HG03103 (cell line): ENCODE results near the gene HPSE2.

Experiments used
- ATAC-seq: cut with Tn5 transposase; IDR thresholded peaks from one replicate; pipeline ENCODE4 v1.9.1; 2021; ENCODE audit warnings: low read depth; ENCODE audit not compliant: unreplicated experiment

HPSE2 gene

DNA sequence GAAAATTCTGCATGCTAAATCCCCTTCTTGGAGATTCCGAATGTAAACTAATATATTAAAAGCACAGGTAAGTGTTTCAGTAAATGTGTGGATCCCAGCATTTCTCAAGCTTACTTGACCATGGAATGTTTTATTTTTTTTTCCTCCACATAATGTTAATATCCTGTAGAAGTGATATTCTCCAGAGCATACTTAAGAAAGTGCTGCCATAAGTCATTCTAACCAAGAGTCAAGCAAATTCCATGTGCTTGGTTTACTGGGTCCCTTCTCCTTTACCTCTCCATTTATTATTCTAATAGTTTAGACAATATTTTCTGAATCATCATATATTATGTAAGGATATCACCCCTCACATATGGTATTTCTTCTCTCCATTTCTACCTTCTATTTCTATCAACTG lies 522.1 kb downstream of the HPSE2 start:
- no peak for ATAC-seq

DNA sequence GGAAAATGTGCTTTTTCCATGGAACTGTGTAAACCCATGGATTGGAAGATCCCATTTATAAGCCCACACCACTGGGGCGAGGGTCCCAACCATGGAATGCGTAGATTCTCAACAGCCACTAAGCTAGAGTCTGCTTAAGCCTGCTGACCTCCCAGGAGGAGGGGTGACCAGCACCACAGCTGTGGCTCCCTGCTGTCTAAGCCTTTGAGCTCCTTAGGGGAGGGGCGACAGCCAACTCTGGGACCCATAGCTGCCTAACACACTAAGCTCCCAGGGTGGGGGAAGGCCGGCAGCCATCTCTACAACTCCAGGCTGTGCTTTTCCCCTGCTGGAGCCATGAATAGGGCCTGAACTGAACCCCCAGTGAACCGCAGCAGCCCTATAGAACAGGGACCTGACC lies 539.1 kb downstream of the HPSE2 start:
- ATAC-seq, result no peak

DNA sequence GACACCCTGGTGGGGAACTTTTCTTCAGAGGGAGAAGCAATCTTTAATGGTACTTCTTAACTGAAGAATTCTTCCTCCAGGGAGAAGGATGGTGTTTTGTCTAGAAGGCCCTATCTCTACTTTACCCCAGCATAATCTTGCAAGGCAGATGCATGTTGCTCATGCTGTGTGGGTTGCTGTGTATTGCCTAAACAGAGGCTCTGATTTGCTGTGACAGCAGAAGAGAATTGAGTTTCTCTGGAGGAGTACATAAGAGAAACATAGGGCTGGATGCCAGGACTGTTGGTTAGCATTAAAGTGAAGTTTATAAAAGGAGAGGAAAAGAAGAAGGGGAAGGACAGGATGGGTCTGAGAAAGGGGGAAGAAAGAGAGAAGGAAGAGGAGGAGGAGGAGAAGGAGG lies 540.8 kb downstream of the HPSE2 start:
- ATAC-seq, result no peak

DNA sequence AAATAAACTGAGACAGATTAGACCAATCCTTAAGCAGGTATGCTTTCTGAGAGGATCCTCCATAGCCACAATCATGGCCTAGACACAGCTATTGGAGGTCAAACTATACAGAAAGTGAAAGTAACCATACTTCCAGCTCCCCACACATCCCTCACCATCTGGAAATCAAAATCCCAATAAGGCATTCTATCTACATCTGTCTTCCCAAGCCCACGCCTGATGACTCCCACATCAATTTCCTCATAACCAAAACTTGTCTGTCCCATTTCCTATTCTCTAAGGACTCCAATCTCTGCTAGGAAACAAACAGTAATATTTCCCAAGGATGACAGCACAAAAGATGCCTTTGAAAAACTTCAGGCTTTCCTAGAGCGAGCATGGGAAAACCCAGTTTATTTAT lies 541.6 kb downstream of the HPSE2 start:
- no peak for ATAC-seq

DNA sequence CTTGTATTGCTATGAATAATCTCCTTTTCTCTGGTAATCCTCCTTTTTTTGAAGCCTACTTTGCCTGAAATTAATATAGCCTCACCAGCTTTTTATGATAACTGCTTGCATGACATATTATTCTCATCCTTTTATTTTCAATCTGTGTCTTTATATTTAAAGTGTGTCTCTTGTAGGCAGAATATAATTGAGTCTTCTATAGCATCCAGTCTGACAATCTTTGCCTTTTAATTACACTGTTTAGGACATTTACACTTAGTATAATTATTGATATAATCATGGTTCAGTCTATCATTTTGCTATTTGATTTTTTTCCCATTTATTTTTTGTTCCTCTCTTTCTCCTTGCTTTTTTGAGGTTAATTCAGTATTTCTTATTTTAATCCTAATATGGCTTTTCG lies 548.0 kb downstream of the HPSE2 start:
- ATAC-seq, result no peak

DNA sequence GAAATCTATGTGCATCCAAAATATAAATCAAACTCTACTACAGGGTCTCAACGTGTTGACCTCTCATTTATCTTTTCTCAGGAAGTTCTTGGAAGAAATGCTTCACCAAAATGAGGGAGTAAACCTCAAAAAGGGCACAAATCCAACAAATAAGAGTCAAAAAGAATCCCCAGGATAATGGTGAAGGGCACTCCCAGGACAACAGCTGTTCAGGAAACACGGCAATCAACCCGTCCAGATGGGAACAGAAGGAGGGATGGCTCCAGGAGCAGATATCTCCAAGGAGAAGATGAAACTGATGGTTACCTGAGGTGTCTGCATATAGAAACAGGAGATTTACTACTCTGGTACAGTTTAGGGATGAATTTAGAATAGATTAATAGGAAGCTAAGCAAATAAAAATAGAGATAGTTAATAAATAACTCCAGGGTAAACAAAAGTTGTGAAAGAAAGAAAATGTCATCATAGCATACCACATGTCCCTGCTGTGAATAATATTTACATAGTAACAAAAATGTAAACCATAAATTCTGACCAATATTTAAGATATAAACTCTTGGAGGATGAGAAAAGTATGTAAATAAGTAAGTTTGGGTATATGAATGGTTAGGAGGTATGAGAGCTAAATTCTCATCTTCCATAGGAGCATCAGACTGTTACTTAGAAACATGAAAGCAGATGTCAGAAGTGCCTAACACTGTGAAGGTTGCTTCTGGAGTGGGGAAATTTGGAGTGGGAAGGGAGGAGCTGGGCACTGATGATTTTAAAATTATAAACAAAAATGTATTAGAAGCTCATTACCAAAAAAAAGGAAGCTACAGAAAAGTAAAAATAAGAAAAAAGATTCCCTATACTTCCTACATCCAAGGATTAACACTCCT lies 551.4 kb downstream of the HPSE2 start:
- no peak for ATAC-seq

DNA sequence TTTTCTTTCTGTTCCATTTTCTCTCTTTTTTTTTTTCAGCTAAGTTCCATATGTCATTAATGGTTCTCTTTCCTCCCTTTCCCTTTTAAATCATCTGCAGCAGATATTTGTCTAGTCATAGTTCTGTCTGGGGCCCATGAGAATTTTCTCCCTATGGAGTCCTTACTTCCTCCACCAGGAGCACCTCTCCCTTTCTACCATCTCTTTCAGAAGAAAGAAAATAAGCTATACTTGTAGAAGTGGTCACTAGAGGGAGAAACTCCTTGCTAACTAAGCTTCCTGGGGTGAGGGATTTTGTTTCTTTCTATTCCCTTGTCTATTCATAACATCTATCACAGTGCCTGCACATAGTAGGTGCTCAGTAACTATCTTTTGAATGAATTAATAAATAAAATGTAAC lies 558.8 kb downstream of the HPSE2 start:
- no peak for ATAC-seq

DNA sequence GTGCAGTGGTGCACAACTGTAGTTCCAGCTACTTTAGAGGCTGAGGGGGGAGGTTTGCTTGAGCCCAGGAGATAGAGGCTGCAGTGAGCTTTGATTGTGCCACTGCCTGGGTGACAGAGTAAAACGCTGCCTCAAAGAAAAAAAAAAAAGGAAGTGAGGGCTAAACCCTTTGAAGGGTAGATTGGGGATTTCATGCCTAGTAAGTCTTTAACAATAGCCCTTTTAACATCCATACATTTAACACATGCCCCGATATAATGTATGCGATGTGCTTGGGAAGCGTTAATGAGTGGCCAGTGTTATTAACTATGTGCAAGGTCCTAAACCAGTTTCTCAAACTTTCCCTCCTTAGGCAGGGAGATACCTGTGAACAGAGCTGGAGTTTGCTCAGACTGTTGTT lies 559.8 kb downstream of the HPSE2 start:
- ATAC-seq, result no peak

DNA sequence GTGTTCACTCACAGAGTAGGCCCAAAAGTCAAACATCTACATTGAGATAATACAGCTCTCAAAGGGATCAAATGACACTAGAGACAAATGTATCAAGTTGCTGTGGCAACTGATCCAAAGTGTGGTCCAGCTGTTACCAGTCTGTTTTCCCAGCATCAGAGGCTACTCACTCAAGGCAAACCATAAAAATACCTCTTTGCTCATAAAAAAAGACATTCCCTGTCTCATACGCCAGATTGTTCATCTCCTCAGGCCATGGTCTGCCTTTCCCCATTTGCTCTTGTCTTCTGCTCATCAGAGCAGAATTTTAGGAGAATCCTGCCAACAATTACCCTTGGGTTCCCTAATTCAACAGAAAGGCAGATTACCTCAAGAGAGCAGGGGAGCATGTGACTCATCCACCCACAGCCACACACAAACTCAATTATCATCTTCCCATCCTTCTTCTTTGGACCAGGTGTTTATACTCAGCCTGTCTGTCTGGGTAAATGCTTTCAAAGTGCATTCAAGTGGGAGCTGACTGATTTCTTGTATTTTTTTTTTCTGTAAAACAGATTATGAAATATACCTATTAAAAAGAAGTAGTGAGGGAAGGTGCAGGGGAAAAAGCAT lies 562.4 kb downstream of the HPSE2 start:
- ATAC-seq, result no peak

DNA sequence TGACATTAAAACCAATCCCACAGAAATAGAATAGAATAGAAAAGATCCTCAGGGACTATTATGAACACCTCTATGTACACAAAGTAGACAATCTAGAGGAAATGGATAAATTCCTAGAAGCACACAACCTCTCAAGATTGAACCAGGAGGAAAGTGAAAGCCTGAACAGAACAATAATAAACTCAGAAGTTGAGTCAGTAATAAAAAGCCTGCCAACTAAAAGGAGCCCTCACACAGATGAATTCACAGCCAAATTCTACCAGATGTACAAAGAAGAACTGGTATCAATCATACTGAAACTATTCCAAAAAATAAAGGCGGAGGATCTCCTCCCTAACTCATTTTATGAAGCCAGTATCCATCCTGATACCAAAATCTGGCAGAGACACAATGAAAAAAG lies 568.6 kb downstream of the HPSE2 start:
- ATAC-seq, result no peak

DNA sequence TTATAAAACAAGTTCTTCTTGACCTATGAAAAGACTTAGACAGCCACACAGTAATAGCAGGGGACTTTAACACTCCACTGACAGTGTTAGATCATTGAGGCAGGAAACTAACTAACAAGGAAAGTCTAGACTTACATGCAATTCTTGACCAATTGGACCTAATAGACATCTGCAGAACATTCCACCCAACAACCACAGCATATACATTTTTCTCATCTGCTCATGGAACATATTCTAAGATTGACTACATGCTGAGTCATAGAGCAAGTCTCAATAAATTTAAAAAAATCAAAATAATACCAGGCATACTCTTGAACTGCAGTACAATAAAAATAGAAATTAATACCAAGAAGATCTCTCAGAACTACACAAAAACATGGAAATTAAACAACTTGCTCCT lies 569.4 kb downstream of the HPSE2 start:
- ATAC-seq, result no peak

DNA sequence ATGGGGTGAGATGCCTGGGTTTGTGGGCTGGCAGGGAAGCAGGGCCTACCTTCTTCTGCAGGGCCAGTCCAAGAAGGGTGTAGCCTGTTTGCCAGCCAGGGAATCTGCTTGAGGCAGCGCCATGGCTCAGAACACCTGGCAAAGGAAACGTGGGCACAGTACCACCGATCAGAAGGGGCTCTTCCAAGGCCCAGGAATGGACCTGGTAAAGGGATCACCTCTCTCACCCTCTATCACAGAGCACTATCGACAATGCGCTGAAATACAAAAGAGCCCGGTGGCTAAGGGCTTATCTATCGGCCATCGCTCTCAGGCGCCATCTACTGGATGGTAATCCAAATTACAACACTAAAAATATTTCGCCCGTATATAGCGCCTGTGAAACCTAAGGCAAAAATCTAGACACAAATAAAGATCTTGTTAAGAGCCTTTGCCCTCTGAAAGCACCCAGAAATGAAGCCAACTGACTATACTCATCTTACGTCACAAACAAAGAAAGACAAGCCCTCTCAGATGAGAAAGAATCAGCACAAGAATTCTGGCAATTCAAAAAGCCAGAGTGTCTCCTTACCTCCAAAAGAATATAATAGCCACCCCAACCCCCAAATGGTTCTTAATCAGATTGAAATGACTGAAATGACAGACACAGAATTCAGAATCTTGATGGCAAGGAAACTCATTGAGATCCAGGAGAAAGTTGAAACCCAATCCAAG lies 571.2 kb downstream of the HPSE2 start:
- ATAC-seq, result peak; percentile 63

DNA sequence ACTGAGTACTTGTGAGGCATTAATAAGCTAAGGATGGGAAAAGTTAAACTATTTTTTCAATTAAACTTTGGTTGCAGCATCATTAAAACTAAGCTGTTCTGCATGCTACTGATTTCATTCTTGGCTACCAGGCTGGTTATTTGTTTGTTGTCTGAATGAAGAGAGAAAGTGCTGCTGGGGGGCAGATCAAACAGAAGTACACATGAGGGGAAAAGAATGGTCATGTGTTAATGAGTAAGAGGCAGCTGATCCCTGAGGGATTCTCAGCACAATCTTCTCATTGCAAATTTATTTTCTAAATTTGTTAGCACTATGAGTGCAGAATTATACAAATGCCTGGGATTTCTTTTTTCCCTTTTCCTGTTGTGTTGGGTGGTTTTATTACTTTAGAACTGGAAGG lies 575.7 kb downstream of the HPSE2 start:
- ATAC-seq, result no peak

DNA sequence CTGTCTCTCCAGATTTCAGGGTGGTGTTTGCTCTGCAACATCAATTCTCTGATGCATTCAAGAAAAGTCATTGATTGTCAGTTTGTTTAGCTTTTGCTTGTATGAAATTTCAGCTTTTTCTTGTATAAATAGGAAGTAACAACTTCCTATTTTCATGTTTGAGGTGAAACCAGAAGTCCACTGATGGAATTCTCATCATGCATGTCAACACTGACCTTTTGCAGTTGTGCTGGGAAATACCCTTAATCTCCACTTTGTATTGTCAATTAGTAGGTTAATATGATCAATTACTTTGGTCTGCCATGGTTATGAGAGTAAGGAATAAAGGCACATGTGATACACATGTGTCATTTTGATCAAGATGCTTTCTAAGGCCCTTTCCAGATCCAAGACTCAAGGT lies 580.2 kb downstream of the HPSE2 start:
- ATAC-seq, result no peak

DNA sequence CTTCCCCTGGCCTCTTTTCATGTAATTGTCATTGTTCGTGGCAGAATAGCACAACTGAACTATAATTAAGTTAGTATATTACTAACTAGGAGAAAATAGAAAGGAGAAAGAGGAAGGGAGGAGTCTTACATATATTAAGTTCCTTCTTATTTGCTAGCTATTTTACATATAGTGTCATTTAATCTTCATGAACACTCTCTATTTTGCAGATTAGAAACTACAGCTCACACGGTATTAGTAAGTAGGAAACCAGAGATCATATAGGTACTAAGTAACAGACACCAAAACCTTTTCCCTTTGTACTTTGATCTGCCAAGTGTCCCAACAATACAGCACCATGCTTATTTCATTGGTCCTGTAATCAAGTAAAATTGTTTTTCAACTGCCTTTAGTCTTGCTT lies 586.5 kb downstream of the HPSE2 start:
- no peak for ATAC-seq

DNA sequence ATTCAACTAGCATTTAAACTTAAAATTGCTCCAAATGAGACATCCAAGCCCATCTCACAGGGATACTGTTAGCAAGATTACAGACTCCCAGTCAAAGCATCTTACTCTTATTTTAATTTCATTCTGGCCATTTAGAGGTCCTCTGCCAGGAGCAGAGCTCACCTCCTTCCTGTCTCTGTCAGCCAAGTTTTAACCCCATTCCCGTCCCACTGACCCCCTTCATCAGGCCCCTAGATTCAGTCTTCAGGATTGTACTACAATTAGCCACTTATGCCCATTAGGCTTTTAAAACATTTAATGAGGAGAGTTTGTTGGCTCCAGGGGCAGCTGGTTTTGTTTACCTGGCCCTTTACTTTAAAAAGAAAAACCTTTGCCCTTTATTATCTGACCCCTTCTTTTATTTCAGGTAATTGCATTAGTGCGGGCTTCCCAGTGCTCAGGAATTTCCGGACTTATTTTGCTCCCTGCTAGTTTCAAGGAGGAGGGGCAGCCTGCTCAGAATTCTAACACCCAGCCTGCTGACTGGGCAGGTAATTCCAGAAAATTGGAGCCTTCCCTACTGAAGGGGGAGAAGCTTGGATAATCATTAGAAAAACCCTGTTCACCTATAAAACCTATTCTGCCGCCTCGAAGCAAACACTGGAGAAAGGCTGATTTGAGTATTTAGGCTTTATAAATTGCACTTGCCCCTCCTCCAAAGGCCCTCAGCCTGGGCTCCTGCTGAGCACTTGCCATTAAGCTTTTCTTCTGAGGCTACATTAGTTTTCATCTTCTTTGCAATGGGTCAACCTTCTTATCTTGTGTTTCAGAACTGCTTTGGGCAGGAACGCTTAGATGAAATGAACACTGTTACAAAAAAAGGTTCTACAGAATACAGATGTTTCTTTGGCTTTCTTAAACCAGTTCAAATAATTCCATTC lies 588.4 kb downstream of the HPSE2 start:
- no peak for ATAC-seq

DNA sequence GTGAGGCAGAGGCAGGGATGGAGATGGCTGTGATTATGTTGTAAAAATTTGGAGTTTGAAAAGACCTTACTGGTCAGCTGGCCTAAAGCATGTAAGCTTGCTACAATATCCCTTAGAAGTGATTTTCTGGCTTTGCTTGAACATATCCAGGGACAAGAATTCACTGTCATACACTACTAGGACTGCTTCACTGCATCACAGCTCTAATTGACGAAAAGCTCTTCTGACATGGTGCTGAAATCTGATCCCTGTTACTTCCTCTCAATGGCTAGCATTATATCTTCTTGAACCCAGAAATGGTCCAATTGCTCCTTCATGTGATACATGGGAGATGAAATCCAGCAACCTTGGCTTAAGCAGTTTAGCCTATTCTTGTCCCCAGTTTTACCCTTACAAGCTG lies 591.2 kb downstream of the HPSE2 start:
- ATAC-seq, result no peak

DNA sequence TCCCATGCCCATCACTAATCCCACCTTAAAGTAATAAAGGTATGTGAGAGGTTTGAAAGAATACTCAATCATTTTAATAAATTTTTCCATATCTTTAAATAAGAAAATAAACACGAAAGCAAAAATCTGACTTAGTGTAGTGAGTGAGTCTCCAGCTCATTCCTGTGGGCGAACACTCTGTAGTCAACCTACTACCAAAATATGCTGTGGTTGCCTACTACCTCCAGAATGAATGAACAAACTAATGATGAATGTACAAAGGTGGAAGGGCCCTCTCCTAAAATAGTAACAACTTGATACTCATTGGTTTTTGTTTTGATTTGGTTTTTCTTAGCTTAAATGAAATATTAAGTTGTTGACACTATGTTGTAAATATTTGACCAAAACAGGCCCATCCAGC lies 593.4 kb downstream of the HPSE2 start:
- ATAC-seq, result no peak

DNA sequence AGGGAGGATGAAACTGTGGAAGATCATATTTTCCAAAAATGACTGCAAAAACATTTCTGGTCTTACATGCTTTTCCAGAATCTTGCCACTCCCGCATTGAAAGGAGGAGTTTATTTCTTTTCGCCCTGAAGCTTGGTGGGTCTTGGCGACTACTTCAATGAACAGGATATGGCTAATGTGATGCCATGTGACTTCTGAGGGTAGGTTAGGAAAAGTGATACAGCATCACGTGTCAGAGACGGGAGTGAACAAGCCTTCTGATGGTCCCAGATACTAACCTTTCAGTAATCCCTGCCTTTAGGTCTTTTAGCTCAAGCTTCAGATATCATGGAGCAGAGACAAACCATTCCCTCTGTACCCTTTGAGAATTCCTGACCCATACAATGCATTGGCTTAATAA lies 596.7 kb downstream of the HPSE2 start:
- no peak for ATAC-seq

DNA sequence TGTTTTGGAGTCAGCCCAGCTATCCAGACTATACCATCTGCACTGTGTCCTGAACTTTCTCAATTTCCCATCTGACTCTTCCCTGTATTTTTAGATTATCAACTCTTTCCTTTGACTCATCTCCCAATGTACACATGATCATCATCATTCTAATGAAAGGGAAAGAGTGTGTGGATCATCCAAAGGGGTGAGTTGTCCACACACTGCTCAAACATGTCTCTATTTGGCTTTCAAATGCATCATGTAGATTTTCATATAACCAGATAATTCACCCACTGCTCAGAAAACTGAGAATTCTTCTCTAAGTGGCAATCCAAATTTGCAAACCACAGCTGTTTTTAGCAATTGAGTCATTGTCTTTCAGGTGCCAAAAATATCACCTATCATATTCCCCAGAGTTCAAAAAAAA lies 598.7 kb downstream of the HPSE2 start:
- no peak for ATAC-seq
